ENCODE measurements around the gene RAB20.
"Not testable (repeated sequence)": the region's sequence is repeated elsewhere in the genome, so short reads cannot be mapped to it uniquely, and the experiment has no call there.

RAB20 gene

GRCh38 chr13:110491869-110492678 is 69.4 kb downstream of the RAB20 start:
- no peak for DNase-seq (ENCODE audit: low read depth in 2 of 2)

- no peak for DNase-seq (ENCODE audit: low read depth in 2 of 2)
Measured at GRCh38 chr13:110490009-110490770, 71.3 kb downstream of the RAB20 start.

DNA sequence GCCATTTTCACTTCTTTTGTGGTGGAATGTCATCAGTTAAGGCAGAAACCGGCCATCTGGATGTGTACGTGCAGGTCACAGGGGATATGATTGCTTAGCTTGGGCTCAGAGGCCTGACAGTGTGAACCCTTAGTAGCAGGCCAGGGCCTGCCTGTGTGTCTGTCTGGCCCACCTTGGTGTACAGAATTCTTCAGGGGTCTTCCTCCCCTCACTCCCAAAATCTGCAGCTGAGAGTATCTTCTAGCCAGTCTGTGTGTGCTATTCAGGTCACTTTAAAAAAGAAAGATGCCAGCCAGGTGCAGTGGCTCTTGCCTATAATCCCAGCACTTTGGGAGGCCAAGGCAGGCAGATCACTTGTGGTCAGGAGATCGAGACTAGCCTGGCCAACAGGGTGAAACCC is 74.6 kb downstream of the RAB20 start:
- DNase-seq (ENCODE audit: low read depth in 2 of 2): not testable (repeated sequence)

GRCh38 chr13:110486061-110486715 is 75.3 kb downstream of the RAB20 start:
- no peak for DNase-seq (ENCODE audit: low read depth in 2 of 2)

DNA sequence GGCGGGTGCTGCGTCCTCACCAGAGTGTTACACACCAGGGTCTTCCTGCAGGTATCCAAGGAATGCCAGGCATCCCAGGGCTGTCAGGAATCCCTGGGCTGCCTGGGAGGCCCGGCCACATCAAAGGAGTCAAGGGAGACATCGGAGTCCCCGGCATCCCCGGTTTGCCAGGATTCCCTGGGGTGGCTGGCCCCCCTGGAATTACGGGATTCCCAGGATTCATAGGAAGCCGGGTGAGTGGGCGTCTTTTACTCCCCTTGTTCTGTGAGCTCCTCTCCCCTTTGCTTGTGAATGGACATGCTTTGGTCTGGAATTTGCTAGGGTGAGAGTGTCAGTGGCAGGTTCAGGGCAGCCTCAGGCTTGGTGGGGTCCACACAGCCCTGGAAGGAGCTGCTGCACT is 75.9 kb downstream of the RAB20 start:
- DNase-seq (ENCODE audit: low read depth in 2 of 2): no peak

GRCh38 chr13:110484290-110485048 is 77.1 kb downstream of the RAB20 start:
- no peak for DNase-seq (ENCODE audit: low read depth in 2 of 2)

GRCh38 chr13:110483386-110483968 is 78.0 kb downstream of the RAB20 start:
- DNase-seq (ENCODE audit: low read depth in 2 of 2): no peak

GRCh38 chr13:110480161-110480560 is 81.4 kb downstream of the RAB20 start:
- no peak for DNase-seq (ENCODE audit: low read depth in 2 of 2)

DNA sequence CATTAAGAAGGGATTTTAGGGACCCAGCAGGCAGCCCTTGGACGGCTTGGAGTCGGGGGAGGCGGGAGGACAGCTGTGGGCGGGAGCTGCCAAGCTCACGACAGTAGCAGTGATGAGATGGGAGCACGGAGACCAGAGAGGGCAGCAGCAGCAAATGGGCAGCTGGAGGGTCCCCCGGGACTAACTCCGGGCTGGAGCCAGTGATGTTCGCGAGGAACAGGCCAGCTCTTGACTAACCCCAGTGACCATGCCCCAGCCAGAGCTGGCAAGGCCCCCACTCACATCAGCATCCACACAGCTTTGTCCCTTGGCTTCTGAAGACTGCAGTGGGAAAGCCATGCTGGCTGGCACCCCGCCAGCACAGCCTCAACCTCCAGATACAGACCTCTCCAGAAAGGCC is 81.9 kb downstream of the RAB20 start:
- no peak for DNase-seq (ENCODE audit: low read depth in 2 of 2)

DNA sequence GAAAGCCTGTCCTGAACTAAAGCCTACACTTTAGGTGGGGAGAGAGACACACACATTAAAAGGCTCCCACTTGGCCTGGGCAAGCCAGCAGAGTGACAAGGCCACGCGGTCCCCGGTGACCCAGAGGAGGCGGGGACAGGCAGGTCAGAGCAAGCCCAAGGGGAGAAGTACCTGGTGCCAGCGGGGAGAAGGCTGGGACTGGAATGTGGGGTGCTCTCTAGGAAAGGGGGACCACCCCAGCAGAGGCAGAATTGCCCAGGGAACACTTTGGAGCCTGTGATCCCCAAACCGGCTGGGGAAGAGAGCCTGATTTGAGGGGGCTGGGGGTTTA is 82.3 kb downstream of the RAB20 start:
- no peak for DNase-seq (ENCODE audit: low read depth in 2 of 2)

DNA sequence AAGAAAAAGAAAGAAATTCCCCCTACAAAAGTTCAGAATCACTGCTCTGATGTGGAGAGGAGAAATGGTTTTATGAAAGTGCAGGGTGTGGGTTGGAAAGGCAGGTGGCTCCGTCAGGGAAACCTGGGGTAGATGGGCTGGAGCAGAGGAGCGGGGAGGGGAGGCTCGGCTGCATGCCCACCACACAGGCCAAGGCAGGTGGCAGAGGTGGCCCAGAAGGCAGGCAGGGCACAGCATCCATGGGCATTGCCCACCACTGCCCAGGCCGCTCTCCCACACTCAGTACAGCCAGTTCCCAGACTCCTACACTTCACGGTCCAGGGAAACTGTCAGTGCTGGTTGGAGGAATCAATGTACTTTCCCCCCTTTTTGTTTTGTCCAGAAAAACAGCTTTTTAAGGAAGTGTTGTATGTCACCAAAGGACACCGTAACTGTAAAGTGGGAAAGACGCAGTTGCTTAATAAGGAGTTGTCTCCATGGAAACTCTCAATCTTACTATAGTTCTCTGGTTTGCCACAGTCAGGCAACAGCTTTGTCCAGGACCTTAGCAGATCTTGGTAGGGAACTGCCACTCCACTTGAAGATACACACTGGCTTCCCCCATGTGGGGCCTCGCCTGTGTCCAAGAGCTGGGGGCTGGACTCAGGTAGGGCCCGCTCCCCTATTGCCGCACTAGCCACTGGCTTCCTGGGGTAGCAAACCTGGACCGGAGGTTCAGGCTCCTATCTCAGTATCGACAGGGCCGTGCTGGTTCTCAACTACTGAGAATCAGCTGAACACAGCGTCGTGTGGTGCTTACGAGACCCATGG is 82.9 kb downstream of the RAB20 start:
- no peak for DNase-seq (ENCODE audit: low read depth in 2 of 2)

GRCh38 chr13:110477706-110478245 is 83.7 kb downstream of the RAB20 start:
- DNase-seq (ENCODE audit: low read depth in 2 of 2): no peak

DNA sequence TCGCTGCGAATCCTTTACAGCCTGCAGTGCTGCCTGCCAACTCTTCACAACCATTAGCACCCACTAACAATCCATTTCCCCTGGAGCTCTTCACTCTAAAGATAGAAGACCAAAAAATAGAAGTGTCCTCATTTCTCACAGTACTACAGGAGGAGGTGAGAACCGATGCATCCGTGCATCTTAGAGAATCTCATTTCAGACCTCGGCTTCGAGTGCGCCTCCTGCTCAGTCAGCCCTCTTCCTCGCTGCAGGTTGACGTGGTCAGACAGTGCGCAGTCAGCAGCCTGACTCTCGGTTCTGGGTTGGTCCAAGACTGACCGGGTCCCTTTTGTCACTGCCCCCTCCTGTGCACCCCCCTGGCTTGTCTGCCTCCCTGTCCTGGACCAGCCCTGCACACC is 85.3 kb downstream of the RAB20 start:
- DNase-seq (ENCODE audit: low read depth in 2 of 2): no peak

GRCh38 chr13:110475550-110476219 is 85.8 kb downstream of the RAB20 start:
- DNase-seq (ENCODE audit: low read depth in 2 of 2): no peak

DNA sequence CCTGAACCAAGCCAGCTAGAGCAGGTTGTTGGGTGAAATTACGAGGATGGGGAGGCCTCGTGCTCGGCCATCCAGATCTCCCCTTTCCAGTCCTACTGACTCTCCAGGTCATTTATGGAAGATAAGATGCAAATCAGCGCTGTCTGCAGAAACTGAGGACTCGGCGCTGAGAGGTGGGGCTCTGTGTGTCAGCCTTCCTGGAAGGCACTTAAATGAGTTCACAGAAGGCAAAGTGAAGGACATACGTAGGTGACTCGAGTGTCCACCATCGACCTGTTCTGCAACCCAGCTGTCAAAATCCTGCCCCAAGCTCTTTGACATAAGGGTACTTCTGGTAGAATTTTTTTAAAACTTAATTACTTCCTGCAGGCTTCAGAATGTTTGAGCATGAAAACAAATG is 86.4 kb downstream of the RAB20 start:
- DNase-seq (ENCODE audit: low read depth in 2 of 2): no peak

DNA sequence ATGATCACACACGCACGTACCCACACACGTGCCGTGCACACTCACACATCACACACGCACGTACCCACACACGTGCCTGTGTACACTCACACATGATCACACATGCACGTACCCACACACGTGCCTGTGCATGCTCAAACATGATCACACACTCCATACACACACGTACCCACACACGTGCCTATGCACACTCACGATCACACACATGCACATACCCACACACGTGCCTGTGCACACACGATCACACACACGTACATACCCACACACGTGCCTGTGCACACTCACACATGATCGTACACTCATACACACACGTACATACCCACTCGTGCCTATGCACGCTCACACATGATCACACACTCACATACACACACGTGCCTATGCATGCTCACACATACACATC is 86.8 kb downstream of the RAB20 start:
- DNase-seq (ENCODE audit: low read depth in 2 of 2): no peak
